ENCODE data around the gene GMDS. TPM values are rescaled to one million over a fixed set of nuclear protein-coding genes. Genes with fewer than 3 reads are reported as not detected.
"Not testable (repeated sequence)": the region's sequence is repeated elsewhere in the genome, so short reads cannot be mapped to it uniquely, and the experiment has no call there.

Gene GMDS
- total RNA-seq, 2 donors from 2014 or later = 25.4 to 29.5 TPM

- Mint-ChIP-seq H3K4me3 (no peak overlapping the region), H3K4me1 (peaks cover 12% of the 10 kb centered on the region), H3K9me3 (no peaks in the 10 kb centered on the region), H3K27me3 (ENCODE audit: insufficient read depth) (peaks cover 3% of the 10 kb centered on the region), H3K27ac (no peak overlapping the region), H3K36me3 (ENCODE audit: low read depth) (no peaks in the 10 kb centered on the region)
- Histone ChIP-seq H3K4me1 (ENCODE audit: control insufficient read depth, insufficient read depth, low read length) (peaks cover 11% of the 10 kb centered on the region), H3K27ac (ENCODE audit: low read depth, low read length) (no peak overlapping the region), H3K9ac (ENCODE audit: extremely low read depth, low read length, poor library complexity, severe bottlenecking) (no peak overlapping the region), H3K4me3 (ENCODE audit: low read length) (no peak overlapping the region), H3K9me3 (ENCODE audit: control insufficient read depth, low read length) (no peaks in the 10 kb centered on the region), H3K36me3 (ENCODE audit: control insufficient read depth, insufficient read depth, low read length) (no peaks in the 10 kb centered on the region), H3K27me3 (ENCODE audit: control insufficient read depth, insufficient read depth, low read length, poor library complexity, severe bottlenecking) (no peaks in the 10 kb centered on the region)
- DNase-seq = no peak
- TF ChIP-seq CTCF (conservative IDR thresholded peaks at IDR 0.05) = no peak
- WGBS, 2 experiments (ENCODE audit: insufficient coverage in 1 of 2, insufficient read length in 1 of 2) = 89 to 96% methylated on average over 3 to 11 of the region's 11 CpGs
These were observed 575.4 kb downstream of the GMDS start for GRCh38 chr6:1669996-1670395.

GRCh38 chr6:1668456-1668855 is 576.9 kb downstream of the GMDS start:
- not testable (repeated sequence) for H3K27ac Mint-ChIP-seq
- 70 to 92% methylated on average over 3 to 4 of the region's 5 CpGs for WGBS, 2 experiments (ENCODE audit: insufficient coverage in 1 of 2, insufficient read length in 1 of 2)

GRCh38 chr6:1667805-1668175 is 577.6 kb downstream of the GMDS start:
- Mint-ChIP-seq H3K9me3 (no peaks in the 10 kb centered on the region), H3K4me1 (peaks cover 12% of the 10 kb centered on the region), H3K36me3 (ENCODE audit: low read depth) (no peaks in the 10 kb centered on the region), H3K4me3 (no peak overlapping the region), H3K27me3 (ENCODE audit: insufficient read depth) (peaks cover 3% of the 10 kb centered on the region), H3K27ac (no peak overlapping the region)
- H3K27ac ChIP-seq (ENCODE audit: low read depth, low read length) = no peak overlapping the region
- no peak overlapping the region for H3K9ac ChIP-seq (ENCODE audit: extremely low read depth, low read length, poor library complexity, severe bottlenecking)
- 97% methylated on average over 4 of the region's 4 CpGs; no CpG with 5 or more reads in 1 of the 2 experiments for WGBS, 2 experiments (ENCODE audit: insufficient coverage in 1 of 2, insufficient read length in 1 of 2)
- H3K27me3 ChIP-seq (ENCODE audit: control insufficient read depth, insufficient read depth, low read length, poor library complexity, severe bottlenecking) = no peaks in the 10 kb centered on the region
- no peak for TF ChIP-seq CTCF (conservative IDR thresholded peaks at IDR 0.05)
- no peak overlapping the region for H3K4me3 ChIP-seq (ENCODE audit: low read length)
- H3K4me1 ChIP-seq (ENCODE audit: control insufficient read depth, insufficient read depth, low read length) = peaks cover 11% of the 10 kb centered on the region
- no peak for DNase-seq
- no peaks in the 10 kb centered on the region for H3K36me3 ChIP-seq (ENCODE audit: control insufficient read depth, insufficient read depth, low read length)
- no peaks in the 10 kb centered on the region for H3K9me3 ChIP-seq (ENCODE audit: control insufficient read depth, low read length)

More at GRCh38 chr6:1668456-1668855, 576.9 kb downstream of the GMDS start:
- not testable (repeated sequence) for H3K27me3 ChIP-seq (ENCODE audit: control insufficient read depth, insufficient read depth, low read length, poor library complexity, severe bottlenecking); H3K9me3 Mint-ChIP-seq; H3K27me3 Mint-ChIP-seq (ENCODE audit: insufficient read depth); H3K4me3 Mint-ChIP-seq; H3K9me3 ChIP-seq (ENCODE audit: control insufficient read depth, low read length); H3K27ac ChIP-seq (ENCODE audit: low read depth, low read length); DNase-seq; H3K9ac ChIP-seq (ENCODE audit: extremely low read depth, low read length, poor library complexity, severe bottlenecking); H3K36me3 Mint-ChIP-seq (ENCODE audit: low read depth); H3K4me3 ChIP-seq (ENCODE audit: low read length); H3K36me3 ChIP-seq (ENCODE audit: control insufficient read depth, insufficient read depth, low read length)
- peaks cover 12% of the 10 kb centered on the region for H3K4me1 Mint-ChIP-seq
- peaks cover 11% of the 10 kb centered on the region for H3K4me1 ChIP-seq (ENCODE audit: control insufficient read depth, insufficient read depth, low read length)

Data from endodermal cell (in vitro differentiated cells).